Renal pelvis (tissue), 4 donors: ENCODE results near the gene ZNHIT1. TPM values are rescaled to one million over a fixed set of nuclear protein-coding genes. Genes with fewer than 3 reads are reported as not detected.

Experiments used
- DNase-seq: peaks from one replicate; pipeline ENCODE4 v3.0.0-alpha.2; 2013
- polyA plus RNA-seq, 3 donors: library from polyadenylated mRNA; unstranded; fragments of 120-200 nt; gene quantifications; one replicate each; pipeline ENCODE4 v1.2.1, GENCODE V29; 2013; ENCODE audit not compliant: insufficient read length in 3 of 3

The ZNHIT1 gene
- polyA plus RNA-seq, 3 donors, result 68.9 to 76.4 (median 72.0) TPM

DNA sequence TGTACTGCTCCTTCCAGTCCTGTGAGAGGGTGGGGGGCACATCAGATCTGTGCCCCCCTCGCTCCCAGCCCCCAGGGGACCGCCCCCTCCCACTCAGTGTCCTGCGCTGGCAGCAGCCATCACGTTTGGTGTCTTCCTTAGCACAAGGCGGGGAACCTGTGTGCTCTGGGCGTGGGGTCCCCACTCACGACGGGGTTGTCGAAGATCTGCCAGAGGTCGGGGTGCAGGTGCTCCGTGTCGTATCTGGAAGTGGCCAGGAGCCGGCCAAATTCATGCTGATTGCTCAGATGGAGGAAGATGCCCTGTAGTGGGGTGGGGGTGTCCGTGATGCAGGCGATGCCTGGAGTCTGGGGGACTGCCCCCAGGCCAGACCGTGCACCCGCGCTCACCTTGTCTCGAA is 7.8 kb upstream of the ZNHIT1 start:
- DNase-seq, result no peak

DNA sequence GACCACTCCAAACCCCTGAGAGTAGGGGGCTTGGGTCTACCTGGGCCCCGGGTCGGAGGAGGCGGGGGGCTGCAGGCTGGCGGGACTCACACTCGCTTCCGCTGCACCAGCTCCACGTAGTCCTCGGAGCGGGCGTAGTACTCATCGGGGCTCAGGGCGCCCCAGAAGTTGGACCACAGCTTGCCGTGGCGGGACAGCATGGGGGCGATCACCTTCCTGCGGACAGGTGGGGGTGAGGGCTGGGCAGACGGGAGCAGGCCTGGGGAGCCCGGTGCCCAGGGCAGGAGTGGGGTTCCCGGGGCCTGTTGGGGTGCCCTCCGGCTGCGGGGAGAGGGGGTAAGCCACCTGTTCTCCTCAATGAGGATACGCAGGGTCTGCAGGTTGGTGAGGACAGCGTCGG is 6.5 kb upstream of the ZNHIT1 start:
- no peak for DNase-seq

DNA sequence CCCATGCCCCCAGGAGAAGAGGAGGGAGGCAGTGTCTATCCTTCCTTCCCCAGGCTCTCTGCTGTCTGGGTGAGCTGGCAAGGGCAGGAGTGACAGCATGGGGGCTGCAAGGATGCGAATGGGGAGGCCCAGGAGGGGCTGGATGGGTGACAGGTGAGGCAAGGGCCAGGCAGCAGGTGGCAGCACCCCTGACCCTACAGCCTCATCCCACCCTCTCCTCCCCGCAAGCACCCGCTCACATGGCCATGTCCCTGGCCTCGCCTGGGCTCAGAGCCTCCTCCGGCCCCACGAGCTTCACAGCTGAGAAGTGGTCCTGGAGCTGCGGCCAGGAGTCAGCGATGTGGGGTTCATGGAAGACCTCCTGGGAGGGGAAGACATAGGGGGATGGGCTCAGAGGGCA is 6.0 kb upstream of the ZNHIT1 start:
- DNase-seq, result no peak

DNA sequence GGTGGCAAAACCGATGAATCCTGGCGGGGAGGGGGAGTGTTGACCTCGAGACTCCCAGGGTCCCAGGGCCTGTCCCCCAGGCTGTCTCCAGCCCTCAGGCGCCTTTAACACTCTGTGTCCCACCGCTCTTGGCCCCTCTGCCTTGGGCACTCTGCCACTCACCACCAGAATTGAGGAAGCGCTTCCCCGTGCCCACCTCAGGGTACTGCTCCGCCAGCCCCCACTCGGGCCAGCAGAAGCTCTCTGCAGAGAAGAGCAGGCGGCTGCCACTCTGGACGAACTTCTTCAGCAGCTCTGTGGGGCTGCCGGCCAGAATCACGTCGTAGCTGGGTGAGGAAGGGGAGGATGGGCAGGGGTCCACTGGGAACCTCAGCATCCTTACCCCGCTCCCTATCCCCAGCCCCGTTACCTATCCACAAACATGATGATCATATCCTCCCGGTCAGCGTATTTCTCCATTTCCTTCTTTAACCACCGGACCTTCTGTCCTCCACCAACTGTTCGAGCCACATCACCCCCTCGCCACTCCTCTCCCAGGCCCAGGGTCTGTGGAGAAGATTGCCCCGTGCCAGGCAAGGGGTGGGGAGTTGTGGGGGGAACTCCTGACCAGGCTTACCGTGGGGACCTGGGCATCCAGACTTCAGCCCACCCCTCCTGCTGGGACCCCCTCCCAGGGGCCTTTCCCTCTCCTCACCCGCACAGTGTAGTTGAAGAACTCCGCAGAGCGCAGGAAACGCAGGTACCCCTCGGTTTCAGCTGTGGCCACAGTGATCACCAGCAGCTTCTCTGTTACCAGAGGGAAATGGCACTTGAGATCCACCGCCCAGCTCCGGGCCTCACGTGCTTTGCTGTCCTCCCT is 1.7 kb upstream of the ZNHIT1 start:
- no peak for DNase-seq

DNA sequence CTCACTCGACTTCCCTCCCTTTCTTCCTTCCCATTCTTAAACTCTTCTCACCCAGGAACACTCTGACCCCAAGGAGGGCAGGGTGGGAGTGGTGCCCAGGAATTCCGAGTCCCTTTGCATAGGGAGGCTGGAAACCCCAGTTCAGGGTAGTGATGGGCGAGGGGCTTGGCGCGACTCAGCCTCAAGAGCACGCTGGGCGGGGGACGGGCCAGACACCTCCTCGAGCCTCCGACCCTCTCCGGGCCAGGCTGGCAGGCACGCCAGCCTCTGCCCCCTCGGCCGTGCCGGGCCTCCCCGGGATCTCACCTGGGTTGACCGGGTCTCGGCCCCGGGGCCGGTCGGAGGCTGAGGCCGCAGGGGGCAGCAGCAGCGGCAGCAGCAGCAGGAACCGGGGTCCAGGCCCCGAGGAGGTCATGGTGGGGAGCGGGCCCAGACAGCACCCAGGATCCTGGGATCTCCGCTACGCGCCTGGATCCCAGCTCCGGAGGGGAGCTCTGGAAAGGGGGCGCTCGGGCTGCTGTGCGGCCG is 1.0 kb upstream of the ZNHIT1 start:
- no peak for DNase-seq

DNA sequence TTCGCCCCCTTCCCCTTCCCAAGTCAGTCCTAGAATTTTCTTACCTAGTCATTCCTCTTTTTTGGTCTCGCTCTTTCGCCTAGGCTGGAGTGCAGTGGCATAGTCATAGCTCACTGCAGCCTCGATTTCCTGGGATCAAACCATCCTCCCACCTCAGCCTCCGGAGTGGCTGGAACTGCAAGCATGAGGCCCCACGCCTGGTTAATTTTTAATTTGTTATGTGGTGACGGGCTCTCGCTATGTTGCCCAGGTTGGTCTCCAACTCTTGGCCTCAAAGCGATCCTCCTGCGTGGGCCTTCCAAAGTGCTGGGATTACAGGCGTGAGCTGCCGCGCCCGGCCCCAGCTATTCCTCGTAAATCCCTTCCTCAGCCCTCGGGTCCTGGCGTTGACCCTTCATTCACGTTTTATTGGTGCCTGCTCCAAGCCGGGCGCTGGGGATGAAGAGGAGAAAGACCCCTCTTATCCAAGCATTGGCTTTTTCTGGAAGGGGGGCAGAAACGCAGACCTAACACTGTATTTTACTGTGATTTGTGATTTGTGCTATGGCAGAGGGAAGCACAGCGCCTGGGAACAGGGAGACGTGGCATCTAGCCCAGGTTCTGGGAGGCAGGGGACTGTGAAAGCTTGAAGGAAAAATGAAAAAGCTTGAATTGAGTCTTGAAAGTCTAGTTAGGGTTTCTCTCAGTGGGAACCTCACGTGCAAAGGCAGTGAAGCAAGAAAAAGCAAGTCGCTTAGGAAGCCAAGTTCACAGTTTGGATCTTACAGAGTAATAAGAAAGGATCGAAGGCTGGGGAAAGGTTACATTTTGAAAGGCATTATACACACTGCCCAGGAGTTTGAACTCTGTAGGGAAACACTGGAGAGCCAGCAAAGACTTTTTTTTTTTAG is 516 bp downstream of the ZNHIT1 start:
- DNase-seq, result no peak

DNA sequence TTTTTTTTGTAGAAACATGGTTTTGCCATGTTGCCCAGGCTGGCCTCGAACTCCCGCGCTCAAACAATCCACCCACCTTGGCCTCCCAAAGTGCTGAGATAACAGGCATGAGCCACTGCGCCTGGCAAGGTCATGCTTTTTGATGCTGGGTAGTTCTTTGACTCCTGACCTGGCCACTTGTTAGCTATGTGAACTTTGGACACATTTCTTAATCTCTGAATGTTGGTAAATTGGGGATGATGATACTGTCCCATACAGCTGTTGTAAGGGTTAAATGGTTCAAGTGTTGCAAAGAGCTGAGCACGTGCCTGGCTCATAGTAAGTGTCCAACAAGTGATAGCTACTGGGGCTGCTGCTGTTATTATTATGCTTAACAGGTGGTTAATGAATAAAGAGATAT is 2.3 kb downstream of the ZNHIT1 start:
- DNase-seq, result no peak

DNA sequence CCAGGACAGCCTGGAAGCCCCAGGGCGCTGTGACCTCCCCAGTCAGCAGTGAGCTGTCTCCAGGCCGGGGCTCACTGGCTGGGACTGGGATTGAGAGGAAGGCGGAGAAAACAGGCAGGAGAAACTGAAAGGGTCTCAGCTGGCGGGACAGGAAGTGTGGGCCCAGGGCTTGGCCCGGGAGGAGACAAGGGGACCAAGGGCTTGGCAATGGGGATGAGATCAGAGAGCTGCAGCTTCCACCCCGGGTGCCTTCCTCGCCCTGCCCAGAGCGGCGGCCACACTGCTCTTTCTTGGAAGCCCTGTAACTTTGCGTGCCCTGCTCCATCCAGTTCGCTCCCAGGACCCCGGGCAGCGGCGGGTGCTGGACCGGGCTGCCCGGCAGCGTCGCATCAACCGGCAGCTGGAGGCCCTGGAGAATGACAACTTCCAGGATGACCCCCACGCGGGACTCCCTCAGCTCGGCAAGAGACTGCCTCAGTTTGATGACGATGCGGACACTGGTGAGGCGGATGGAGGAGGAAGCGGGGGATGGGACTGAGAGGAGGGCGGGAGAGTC is 4.4 kb downstream of the ZNHIT1 start:
- DNase-seq, result no peak

DNA sequence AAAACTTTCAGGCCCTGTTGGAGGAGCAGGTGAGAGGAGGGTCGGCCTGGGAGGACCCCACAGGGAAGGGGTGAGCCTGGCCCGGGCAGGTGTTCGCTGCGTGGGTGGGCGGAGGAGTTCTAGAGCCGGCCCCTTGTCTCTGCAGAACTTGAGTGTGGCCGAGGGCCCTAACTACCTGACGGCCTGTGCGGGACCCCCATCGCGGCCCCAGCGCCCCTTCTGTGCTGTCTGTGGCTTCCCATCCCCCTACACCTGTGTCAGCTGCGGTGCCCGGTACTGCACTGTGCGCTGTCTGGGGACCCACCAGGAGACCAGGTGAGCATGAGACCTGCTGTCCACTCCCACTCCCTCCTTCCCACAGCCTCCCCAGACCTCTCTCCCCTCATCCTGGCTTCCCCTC is 5.6 kb downstream of the ZNHIT1 start:
- DNase-seq, result no peak

DNA sequence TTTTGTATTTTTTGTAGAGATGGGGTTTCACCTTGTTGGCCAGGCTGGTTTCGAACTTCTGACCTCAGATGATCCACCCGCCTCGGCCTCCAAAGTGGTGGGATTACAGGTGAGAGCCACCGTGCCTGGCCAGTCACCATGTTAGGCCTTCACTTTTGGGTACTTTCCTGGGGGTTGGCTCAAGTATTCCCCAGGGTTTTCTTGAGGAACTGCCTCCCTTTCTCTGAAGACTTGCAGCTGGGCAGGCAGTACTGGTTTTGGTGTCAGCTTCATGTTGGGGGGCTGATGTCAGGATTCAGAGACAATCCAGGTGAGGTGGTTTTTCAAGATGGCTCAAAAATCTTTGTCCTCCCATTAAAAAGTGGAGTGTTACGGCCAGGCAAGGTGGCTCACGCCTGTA is 7.7 kb downstream of the ZNHIT1 start:
- DNase-seq, result no peak

DNA sequence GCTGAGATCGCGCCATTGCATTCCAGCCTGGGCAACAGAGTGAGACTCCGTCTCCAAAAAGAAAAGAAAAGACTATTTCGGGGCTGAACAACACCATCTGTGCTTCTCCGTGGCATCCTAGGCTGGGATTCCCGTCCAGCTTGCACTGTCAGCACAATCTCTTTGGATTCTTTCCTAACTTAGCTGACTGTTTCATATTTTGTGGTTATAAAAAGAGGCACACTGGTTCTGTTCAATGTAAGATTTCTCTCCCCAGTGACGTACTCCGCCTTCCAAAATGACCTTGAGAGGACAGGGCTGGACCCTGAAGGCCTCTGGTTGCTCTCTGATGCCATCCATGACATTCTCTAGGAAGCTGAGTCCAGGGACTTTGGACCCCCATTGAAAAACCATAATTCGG is 8.8 kb downstream of the ZNHIT1 start:
- DNase-seq, result no peak

DNA sequence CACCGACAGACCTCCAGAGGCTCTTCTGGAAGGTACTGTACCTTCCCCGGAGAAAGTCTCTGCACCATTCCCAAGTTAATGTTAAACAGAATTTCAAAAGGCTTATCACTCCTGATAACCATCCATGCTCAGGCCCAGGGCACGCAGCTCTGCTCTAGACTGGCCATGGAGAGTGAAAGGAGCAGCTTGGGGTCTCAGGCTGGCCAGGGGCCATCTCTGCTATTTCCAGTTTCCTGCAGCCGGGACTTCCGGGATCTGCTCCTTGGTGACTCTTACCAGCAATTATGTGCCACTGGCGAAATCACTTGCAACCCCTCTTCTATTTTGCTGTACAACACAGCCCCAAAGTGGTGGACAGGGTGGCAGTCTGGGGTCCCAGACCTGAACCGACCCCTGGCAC is 13.7 kb downstream of the ZNHIT1 start:
- no peak for DNase-seq

DNA sequence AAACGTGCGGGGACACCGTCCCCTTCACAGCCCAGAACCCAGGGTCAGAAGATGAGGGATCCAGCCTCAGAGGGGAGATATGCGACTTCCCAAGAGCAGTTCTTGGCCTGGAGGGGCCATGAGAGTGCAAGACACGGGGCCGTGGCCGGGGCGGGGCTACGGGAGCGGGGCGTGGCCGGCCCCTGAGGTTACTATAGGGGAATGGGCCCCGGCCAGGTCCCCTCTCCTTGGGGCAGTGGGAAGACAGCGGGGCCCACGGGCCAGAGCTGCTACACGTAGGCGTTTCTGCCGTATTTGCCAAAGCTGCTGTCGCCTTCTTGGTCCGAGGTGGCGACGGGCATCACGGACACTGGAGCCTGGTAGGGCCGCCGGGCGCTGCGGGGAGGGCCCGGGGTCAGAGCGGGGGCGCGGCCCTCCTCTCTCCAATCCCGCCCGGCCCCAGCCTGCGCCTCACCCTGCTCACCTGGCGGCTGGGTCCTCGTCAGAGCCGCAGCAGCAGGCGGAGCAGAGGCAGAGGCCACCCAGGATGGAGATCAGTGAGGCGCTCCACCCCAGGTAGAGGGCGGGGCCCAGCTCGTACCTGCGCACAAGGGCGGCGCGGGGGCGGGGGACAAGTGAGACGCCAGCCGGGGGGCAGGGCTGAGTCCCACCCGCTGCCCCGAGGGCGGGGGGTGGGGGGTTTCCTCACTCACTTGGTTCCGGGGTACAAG is 14.3 kb downstream of the ZNHIT1 start:
- DNase-seq, result no peak

DNA sequence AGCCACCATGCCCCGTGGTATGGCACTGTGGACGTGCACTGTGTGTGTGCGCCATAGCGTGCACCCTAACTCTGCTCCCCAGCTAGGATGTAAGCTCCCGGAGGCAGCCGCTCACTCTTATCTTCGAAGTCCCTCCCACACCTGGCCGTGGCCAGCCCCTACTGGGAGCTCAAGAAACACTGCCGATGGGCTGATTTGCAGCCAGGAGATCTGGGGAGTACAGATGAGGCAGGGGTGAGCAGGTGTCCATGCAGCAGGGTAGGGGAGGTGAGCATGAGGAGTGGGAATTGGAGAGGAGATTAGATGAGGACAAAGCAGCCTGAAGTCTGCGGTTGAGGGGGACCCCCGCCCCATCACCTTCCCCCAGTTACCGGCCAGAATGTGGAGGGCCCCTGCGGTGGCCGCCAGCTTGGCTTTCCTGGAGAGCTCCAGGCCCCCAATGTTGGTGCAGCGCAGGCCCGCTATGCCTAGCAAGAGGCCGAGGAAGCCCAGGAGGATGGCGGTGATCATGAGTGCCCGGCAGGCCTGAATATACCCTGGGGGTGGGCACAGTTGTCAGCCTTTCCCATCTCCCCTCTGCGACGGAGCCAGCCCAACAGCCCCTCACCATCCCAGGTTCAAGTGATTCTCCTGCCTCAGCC is 16.1 kb downstream of the ZNHIT1 start:
- DNase-seq, result no peak

DNA sequence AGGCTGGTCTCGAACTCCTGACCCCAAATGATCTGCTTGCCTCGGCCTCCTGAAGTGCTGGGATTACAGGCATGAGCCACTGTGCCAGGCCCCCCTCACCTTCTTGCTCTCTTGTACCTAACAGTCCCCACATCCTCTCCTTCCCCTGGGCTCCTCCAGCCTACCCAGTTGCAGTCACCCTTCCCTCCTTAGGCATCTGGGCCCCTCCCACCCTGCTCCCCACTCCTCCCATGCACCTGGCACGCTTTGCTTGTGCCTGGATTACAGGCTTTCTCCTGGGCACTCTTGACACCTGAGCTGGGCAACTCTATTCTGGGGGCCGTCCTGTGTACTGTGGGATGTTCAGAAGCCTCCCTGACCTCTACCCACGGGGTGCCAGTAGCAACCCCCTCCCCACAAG is 16.7 kb downstream of the ZNHIT1 start:
- DNase-seq, result no peak

DNA sequence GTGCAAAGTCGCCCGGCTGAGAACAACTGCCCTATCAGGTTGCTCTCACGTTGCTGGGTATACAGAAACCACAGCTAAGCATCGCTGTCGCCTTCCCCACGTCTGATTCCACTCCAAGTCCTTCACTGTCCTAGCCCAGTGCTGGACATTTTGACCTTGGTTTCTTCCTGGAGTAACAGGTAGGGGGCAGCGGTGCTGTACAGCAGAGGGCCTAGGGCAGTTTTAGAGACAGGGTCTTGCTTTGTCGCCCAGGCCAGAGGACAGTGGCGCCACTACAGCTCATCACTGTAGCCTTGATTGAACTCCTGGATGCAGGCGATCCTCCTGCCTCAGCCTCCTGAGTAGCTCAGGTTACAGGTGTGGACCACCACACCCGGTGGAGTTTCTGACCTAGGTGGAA is 17.1 kb downstream of the ZNHIT1 start:
- no peak for DNase-seq

DNA sequence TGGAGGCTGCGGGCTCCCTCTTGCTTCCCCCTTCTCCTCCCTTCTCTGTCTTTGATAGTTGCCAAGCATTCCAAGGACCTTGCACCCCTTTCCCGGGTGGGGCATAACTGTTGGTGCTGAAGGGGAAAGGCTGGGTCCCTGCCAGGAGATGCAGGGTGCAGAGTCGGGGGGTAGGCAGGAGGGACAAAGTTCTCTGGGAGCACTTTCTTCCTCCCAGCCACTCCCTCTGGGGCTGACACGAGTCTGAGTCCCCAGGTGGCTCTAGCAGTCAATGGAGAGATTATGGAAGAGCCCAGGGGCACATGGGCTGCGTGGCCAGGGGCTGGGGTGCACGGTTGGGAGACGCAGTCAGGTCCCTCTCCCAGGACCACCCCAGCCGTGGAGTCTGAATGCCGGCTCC is 17.6 kb downstream of the ZNHIT1 start:
- DNase-seq, result no peak

DNA sequence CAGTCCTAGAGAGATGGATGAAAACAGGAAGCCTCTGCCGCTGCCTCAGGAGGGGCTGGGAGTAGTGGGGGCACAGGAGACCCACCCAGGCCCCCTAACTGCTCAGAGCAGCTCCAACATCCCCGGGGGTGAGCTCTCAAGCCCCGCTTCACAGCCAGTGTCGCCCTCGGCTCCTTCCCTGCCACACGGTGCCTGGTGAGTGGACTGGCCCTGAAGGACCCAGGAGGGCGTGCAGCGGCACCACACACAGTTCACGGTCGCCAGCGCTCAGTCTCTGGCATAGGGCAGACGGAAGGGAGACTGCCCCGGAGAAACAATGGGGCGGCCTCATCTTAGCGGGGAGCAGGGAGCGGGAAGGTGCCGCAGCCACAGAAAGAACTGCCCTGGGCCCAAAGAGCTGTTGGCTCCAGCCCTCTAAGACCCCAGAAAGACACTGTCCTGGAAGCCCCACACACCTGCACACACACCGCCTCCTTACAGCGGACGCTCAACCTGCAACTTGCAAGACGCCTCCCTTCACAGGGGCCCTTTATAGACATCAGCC is 18.4 kb downstream of the ZNHIT1 start:
- no peak for DNase-seq

DNA sequence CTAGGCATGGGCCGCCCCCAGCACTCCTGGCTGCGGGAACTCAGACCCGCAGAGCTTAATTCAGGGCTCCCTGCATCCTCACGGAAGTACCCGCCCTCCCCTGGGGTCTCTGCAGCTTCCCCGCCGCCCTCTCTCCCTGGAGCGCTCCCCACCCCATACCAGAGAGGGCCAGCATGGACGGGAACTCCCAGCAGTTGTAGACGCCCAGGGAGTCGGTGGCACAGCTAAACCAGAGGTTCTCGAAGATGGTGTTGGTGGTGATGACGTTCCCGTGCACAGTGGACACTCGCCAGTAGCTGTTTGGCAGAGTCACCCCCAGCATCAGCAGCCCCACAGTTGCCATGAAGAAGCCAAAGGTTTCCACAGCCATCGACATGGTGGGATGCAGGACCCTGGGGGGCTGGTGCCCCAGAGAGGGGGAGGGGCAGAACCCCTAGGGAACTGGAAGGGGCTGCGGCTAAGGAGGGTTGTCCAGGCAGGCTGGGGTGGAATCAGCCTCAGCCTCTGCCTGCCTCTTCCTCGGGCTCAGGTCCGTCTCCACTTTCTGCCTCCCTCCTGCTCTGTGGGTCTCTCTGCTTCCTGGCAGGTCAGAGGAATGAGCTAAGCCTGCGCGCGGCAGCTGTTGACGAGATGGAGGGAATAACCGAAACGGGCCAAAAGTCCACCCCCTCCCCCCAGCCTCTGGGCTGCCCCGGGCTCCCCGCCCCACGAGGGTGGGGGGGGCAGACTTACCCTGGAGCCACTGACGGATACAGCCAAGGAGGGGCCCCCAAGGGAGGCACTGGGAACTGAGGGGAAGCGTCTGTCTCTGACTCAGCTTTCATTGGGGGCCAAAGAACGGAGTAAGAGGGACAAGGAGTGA is 19.5 kb downstream of the ZNHIT1 start, which contains the start of gene CLDN15:
Gene CLDN15, minus strand, starts transcription at position 597 of the 862 bp plus-strand sequence. Its CDS starts 221 bp downstream, at position 376.
- DNase-seq, result no peak
